Measurements from ENCODE around the gene HADHB. TPM values are rescaled to one million over a fixed set of nuclear protein-coding genes. Genes with fewer than 3 reads are reported as not detected.

Gene HADHB
- total and polyA plus RNA-seq, 3 donors from 2014 or later, result 142 to 171 (median 168) TPM

GRCh38 chr2:26276484-26277227 lies 31.9 kb downstream of the HADHB start:
- H3K27me3 ChIP-seq, result no peaks in the 10 kb centered on the region
- no peak for TF ChIP-seq CTCF (IDR thresholded peaks at IDR 0.05)
- TF ChIP-seq POLR2A (IDR thresholded peaks at IDR 0.05), result no peak
- WGBS, 2 donors, result 87 to 91% methylated on average over 4 of the region's 4 CpGs
- no peaks in the 10 kb centered on the region for H3K36me3 ChIP-seq (ENCODE audit: low read depth, missing control alignments)
- DNase-seq, result no peak
- H3K27ac ChIP-seq, result no peak overlapping the region
- intact Hi-C loops (cut with DNase I; ENCODE audit: low total_unique reads), result no loop called here
- no peak overlapping the region for H3K4me3 ChIP-seq
- H3K9me3 ChIP-seq, result no peaks in the 10 kb centered on the region
- peaks cover 5% of the 10 kb centered on the region for H3K4me1 ChIP-seq

- Histone ChIP-seq H3K4me3 (no peak overlapping the region), H3K36me3 (ENCODE audit: low read depth, missing control alignments) (no peaks in the 10 kb centered on the region), H3K27ac (no peak overlapping the region), H3K9me3 (no peaks in the 10 kb centered on the region), H3K27me3 (no peaks in the 10 kb centered on the region), H3K4me1 (no peaks in the 10 kb centered on the region)
- WGBS, 2 donors, result 85 to 90% methylated on average over 3 of the region's 3 CpGs
- DNase-seq, result no peak
- TF ChIP-seq POLR2A (IDR thresholded peaks at IDR 0.05) (no peak), CTCF (IDR thresholded peaks at IDR 0.05) (no peak)
- intact Hi-C loops (cut with DNase I; ENCODE audit: low total_unique reads), result no loop called here
These were observed 35.1 kb downstream of the HADHB start for GRCh38 chr2:26279886-26280285.

- no peak overlapping the region for H3K27ac ChIP-seq
- intact Hi-C loops (cut with DNase I; ENCODE audit: low total_unique reads), result no loop called here
- DNase-seq, result no peak
- H3K36me3 ChIP-seq (ENCODE audit: low read depth, missing control alignments), result no peaks in the 10 kb centered on the region
- H3K4me1 ChIP-seq, result no peaks in the 10 kb centered on the region
- 73 to 100% methylated on average over 2 of the region's 2 CpGs for WGBS, 2 donors
- TF ChIP-seq CTCF (IDR thresholded peaks at IDR 0.05) (no peak), POLR2A (IDR thresholded peaks at IDR 0.05) (no peak)
- H3K27me3 ChIP-seq, result no peaks in the 10 kb centered on the region
- H3K4me3 ChIP-seq, result no peak overlapping the region
- no peaks in the 10 kb centered on the region for H3K9me3 ChIP-seq
These were observed 36.5 kb downstream of the HADHB start for GRCh38 chr2:26281226-26281625.

GRCh38 chr2:26283606-26284005 lies 38.9 kb downstream of the HADHB start:
- WGBS, 2 donors, result 86 to 90% methylated on average over 2 of the region's 2 CpGs
- TF ChIP-seq POLR2A (IDR thresholded peaks at IDR 0.05), result no peak
- no peak for TF ChIP-seq CTCF (IDR thresholded peaks at IDR 0.05)
- no peak for DNase-seq
- H3K9me3 ChIP-seq, result no peaks in the 10 kb centered on the region
- H3K4me1 ChIP-seq, result no peaks in the 10 kb centered on the region
- no peak overlapping the region for H3K27ac ChIP-seq
- intact Hi-C loops (cut with DNase I; ENCODE audit: low total_unique reads), result no loop called here
- no peak overlapping the region for H3K4me3 ChIP-seq
- H3K36me3 ChIP-seq (ENCODE audit: low read depth, missing control alignments), result no peaks in the 10 kb centered on the region
- H3K27me3 ChIP-seq, result no peaks in the 10 kb centered on the region

- 93 to 95% methylated on average over 3 of the region's 3 CpGs for WGBS, 2 donors
- H3K27me3 ChIP-seq, result no peaks in the 10 kb centered on the region
- no peaks in the 10 kb centered on the region for H3K9me3 ChIP-seq
- no peaks in the 10 kb centered on the region for H3K36me3 ChIP-seq (ENCODE audit: low read depth, missing control alignments)
- DNase-seq, result no peak
- TF ChIP-seq CTCF (IDR thresholded peaks at IDR 0.05), result no peak
- TF ChIP-seq POLR2A (IDR thresholded peaks at IDR 0.05), result no peak
- no peak overlapping the region for H3K4me3 ChIP-seq
- intact Hi-C loops (cut with DNase I; ENCODE audit: low total_unique reads), result no loop called here
- H3K27ac ChIP-seq, result no peak overlapping the region
- no peaks in the 10 kb centered on the region for H3K4me1 ChIP-seq
These were observed 39.4 kb downstream of the HADHB start for GRCh38 chr2:26284132-26284531.

Measured in testis (tissue), 3 donors.